K562 (cell line): ENCODE measurements around the gene KCNMB1. TPM values are rescaled to one million over a fixed set of nuclear protein-coding genes. Genes with fewer than 3 reads are reported as not detected.

Source experiments
- FUS ChIP-seq: fragments of 200-400 bp; formaldehyde crosslinking; optimal IDR thresholded peaks from 2 replicates; pipeline ENCODE3; 2017; ENCODE audit warnings: low read depth, low read length
- HMGXB4 ChIP-seq: sonication (generic); formaldehyde crosslinking; IDR thresholded peaks from 2 replicates; pipeline ENCODE4 v1.8.1; 2023; ENCODE audit warnings: mild to moderate bottlenecking, missing genetic modification reagents
- ILF3 ChIP-seq: fragments of 450-650 bp; IDR thresholded peaks from 2 replicates; pipeline ENCODE4 v1.6.1; 2018; ENCODE audit warnings: antibody characterized with exemption, mild to moderate bottlenecking, moderate library complexity, borderline replicate concordance
- NCOA2 ChIP-seq, 2 experiments: fragments of 450-650 bp; IDR thresholded peaks; 2 replicates each; pipeline ENCODE4 v1.6.1; 2018; ENCODE audit warnings: mild to moderate bottlenecking in 2 of 2, moderate library complexity in 1 of 2; ENCODE audit not compliant: partially characterized antibody in 2 of 2
- PBX2 ChIP-seq, 2 experiments: IDR thresholded peaks in 1 of 2; conservative IDR thresholded peaks in 1 of 2; 2 replicates each; pipeline ENCODE4 v1.6.1; 2016; ENCODE audit warnings: low read depth in 2 of 2, mild to moderate bottlenecking in 1 of 2, missing compliant biosample characterization in 1 of 2, missing genetic modification characterization in 1 of 2, moderate library complexity in 1 of 2
- RFX5 ChIP-seq: IDR thresholded peaks from 2 replicates; pipeline ENCODE4 v1.6.1; 2011; ENCODE audit warnings: low read depth, mild to moderate bottlenecking, improper control_type of control experiment, low read length
- XRCC4 ChIP-seq: IDR thresholded peaks from one replicate; pipeline ENCODE4 v1.6.1; 2011; ENCODE audit not compliant: insufficient read depth, insufficient read length; ENCODE audit errors: extremely low read depth
- ZFP36 ChIP-seq: fragments of 150-350 bp; IDR thresholded peaks from 2 replicates; pipeline ENCODE4 v1.6.1; 2018; ENCODE audit warnings: low read length, low read depth; ENCODE audit not compliant: partially characterized antibody
- polyA plus RNA-seq, 8 experiments: library from polyadenylated mRNA; depleted of rRNA in 4 of 8; stranded (reverse) in 5 of 8; unstranded in 3 of 8; fragments of >200 nt; fragmentation: Nextera tagmentation in 2 of 8; fragmentation: Illumina TruSeq in 1 of 8; extraction: Ambion mirVana in 2 of 8; extraction: Trizol in 1 of 8; gene quantifications; 2 replicates each; pipeline versions ENCODE4 v1.2.1 to v1.2.3, GENCODE V29; 2011 to 2014; ENCODE audit warnings: inconsistent platforms in 1 of 8, missing spikeins in 1 of 8
- total RNA-seq, 7 experiments: library from RNA; depleted of rRNA in 6 of 7; stranded (reverse); fragments of >200 nt in 6 of 7; fragmentation: Illumina TruSeq in 2 of 7; extraction: Trizol in 2 of 7; gene quantifications; 2 replicates each; pipeline versions ENCODE4 v1.2.1 to v1.2.3, GENCODE V29; 2011 to 2021; ENCODE audit warnings: low replicate concordance in 1 of 7

The KCNMB1 gene
- total and polyA plus RNA-seq, 9 of the 15 experiments (the other 6 are each of a cell fraction or from before 2014, with no cell fraction given) = not detected

GRCh38 chr5:170347022-170347567 lies 42.1 kb downstream of the KCNMB1 start (continued):
- no peak for TF ChIP-seq ZFP36
- TF ChIP-seq XRCC4 = no peak
- TF ChIP-seq FUS = no peak
- TF ChIP-seq PBX2 (CRISPR knock-in tag; IDR thresholded peaks at IDR 0.05; ENCODE audit: low read depth) = no peak
- TF ChIP-seq PBX2 (tag; conservative IDR thresholded peaks at IDR 0.05; ENCODE audit: low read depth) = no peak
- no peak for TF ChIP-seq ILF3
- no peak for TF ChIP-seq RFX5
- no peak for TF ChIP-seq HMGXB4 (CRISPR knock-in tag)
- no peak for TF ChIP-seq NCOA2 (IDR thresholded peaks at IDR 0.05; ENCODE audit: partially characterized antibody in 2 of 2)
